ENCODE measurements around the gene OCIAD2. TPM values are rescaled to one million over a fixed set of nuclear protein-coding genes. Genes with fewer than 3 reads are reported as not detected.

Gene OCIAD2
- polyA plus RNA-seq, 2 donors: 39.8 to 40.2 TPM

DNA sequence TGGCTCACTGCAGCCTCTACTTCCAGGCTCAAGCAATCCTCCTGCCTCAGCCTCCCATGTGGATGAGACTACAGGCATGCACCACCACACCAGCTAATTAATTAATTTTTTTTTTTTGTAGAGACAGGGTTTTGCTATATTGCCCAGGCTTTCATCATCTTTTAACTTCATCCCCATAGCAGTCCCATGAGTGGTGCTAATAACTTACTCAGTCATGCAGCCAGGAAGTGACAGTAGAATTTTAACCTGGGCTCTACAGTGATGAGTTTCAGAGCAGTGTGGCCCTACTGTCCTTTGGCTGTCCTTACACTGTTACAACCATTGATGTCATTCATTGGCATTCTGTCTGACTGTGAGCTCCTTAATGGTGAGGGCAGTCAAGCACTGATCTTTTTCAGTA lies 3.9 kb upstream of the OCIAD2 start:
- no peak overlapping the region for H3K4me3 ChIP-seq (ENCODE audit: low read depth in 1 of 2, low read length in 2 of 2)
- no peaks in the 10 kb centered on the region for H3K36me3 ChIP-seq (ENCODE audit: control insufficient read depth in 2 of 2, insufficient read depth in 2 of 2, low read length in 1 of 2)
- no peak overlapping the region for H3K27ac ChIP-seq (ENCODE audit: low read depth in 2 of 2, low read length in 1 of 2)
- peaks cover 0 to 20% of the 10 kb centered on the region in 2 donors for H3K4me1 ChIP-seq (ENCODE audit: control insufficient read depth in 2 of 2, insufficient read depth in 2 of 2, low read length in 1 of 2)
- no peaks in the 10 kb centered on the region for H3K27me3 ChIP-seq (ENCODE audit: control insufficient read depth in 1 of 2, insufficient read depth in 2 of 2, low read length in 2 of 2)
- H3K9me3 ChIP-seq (ENCODE audit: control insufficient read depth in 2 of 2, insufficient read depth in 1 of 2, low read depth in 1 of 2, low read length in 1 of 2): no peaks in the 10 kb centered on the region

DNA sequence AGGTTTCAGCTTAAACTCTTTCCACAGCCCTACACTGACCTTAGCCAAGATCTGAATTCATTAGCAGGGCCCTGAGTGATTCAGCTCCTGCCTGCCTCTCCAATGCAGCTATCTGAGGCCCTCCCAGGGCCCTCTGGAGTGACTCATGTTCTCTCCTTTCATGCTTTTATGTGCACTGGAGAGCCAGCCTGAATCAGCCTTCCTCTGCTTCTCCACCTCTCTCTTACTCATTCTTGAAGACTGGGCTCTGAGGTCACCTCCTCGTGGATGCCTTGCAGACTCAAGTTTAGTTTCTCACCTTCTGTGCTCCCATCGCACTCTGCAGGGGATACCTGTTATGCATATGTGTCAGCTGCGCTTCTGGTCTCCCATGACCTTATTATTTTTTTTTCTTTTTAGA lies 3.1 kb upstream of the OCIAD2 start:
- Histone ChIP-seq H3K27ac (ENCODE audit: low read depth in 2 of 2, low read length in 1 of 2) (peak overlapping the region; percentile 36 to 70), H3K27me3 (ENCODE audit: control insufficient read depth in 1 of 2, insufficient read depth in 2 of 2, low read length in 2 of 2) (no peaks in the 10 kb centered on the region), H3K4me1 (ENCODE audit: control insufficient read depth in 2 of 2, insufficient read depth in 2 of 2, low read length in 1 of 2) (peaks cover 0 to 22% of the 10 kb centered on the region in 2 donors), H3K36me3 (ENCODE audit: control insufficient read depth in 2 of 2, insufficient read depth in 2 of 2, low read length in 1 of 2) (no peaks in the 10 kb centered on the region), H3K9me3 (ENCODE audit: control insufficient read depth in 2 of 2, insufficient read depth in 1 of 2, low read depth in 1 of 2, low read length in 1 of 2) (no peaks in the 10 kb centered on the region), H3K4me3 (ENCODE audit: low read depth in 1 of 2, low read length in 2 of 2) (no peak overlapping the region)
- WGBS, 2 donors: 52 to 68% methylated on average over 3 of the region's 3 CpGs

DNA sequence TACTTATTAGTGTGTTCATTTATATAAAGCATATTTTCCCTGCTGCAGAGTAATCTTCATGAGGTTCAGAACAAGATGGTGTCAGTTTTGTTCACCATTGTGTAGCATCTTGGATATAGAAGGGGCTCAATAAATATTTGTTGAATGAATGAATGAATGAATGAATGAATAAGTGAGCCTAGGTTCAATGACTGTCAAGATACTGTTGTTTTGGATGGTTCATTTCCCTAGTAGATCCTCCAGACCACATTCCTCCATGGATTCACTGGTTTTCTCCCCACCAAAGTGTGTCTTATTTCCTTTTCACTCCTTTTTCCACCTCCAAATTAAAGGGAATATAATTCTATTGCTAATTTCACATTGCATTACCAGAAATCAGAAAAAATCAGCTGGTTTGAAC lies 2.1 kb upstream of the OCIAD2 start:
- Histone ChIP-seq H3K36me3 (ENCODE audit: control insufficient read depth in 2 of 2, insufficient read depth in 2 of 2, low read length in 1 of 2) (no peaks in the 10 kb centered on the region), H3K27me3 (ENCODE audit: control insufficient read depth in 1 of 2, insufficient read depth in 2 of 2, low read length in 2 of 2) (no peaks in the 10 kb centered on the region), H3K4me3 (ENCODE audit: low read depth in 1 of 2, low read length in 2 of 2) (no peak overlapping the region), H3K27ac (ENCODE audit: low read depth in 2 of 2, low read length in 1 of 2) (no peak overlapping the region), H3K9me3 (ENCODE audit: control insufficient read depth in 2 of 2, insufficient read depth in 1 of 2, low read depth in 1 of 2, low read length in 1 of 2) (no peaks in the 10 kb centered on the region), H3K4me1 (ENCODE audit: control insufficient read depth in 2 of 2, insufficient read depth in 2 of 2, low read length in 1 of 2) (peaks cover 0 to 20% of the 10 kb centered on the region in 2 donors)

DNA sequence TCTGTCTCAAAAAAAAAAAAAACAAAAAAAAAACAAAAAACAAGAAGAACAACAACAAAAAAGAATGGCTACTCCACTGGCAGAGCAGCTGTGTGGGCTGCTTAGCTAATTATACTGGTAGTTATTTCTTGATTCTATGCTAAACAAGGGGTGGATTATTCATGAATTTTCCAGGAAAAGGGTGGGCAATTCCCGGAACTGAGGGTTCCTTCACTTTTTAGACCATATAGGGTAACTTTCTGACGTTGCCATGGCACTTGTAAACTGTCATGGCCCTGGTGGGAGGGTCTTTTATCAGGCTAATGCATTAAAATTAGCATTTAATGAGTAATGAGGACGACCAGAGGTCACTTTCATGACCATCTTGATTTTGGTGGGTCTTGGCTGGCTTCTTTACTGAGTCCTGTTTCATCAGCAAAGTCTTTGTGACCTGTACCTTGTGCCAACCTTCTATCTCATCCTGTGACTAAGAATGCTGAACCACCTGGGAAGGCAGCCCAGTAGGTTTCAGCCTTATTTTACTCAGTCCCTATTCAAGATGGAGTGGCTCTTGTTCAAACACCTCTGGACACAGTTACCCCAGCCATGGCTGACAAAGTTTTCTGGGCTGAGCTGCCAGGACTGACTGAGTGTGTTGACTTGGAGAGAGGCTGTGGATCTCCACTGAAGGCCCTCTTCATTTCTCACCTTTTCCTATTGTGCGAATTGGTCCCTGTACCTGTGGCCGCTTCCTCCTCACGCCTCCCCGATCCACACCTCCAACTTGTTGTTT lies 1.3 kb upstream of the OCIAD2 start:
- no peaks in the 10 kb centered on the region for H3K27me3 ChIP-seq (ENCODE audit: control insufficient read depth in 1 of 2, insufficient read depth in 2 of 2, low read length in 2 of 2)
- H3K4me3 ChIP-seq (ENCODE audit: low read depth in 1 of 2, low read length in 2 of 2): no peak overlapping the region
- no peaks in the 10 kb centered on the region for H3K9me3 ChIP-seq (ENCODE audit: control insufficient read depth in 2 of 2, insufficient read depth in 1 of 2, low read depth in 1 of 2, low read length in 1 of 2)
- no peaks in the 10 kb centered on the region for H3K36me3 ChIP-seq (ENCODE audit: control insufficient read depth in 2 of 2, insufficient read depth in 2 of 2, low read length in 1 of 2)
- 90 to 92% methylated on average over 7 of the region's 7 CpGs for WGBS, 2 donors
- H3K27ac ChIP-seq (ENCODE audit: low read depth in 2 of 2, low read length in 1 of 2): no peak overlapping the region
- peaks cover 0 to 20% of the 10 kb centered on the region in 2 donors for H3K4me1 ChIP-seq (ENCODE audit: control insufficient read depth in 2 of 2, insufficient read depth in 2 of 2, low read length in 1 of 2)

DNA sequence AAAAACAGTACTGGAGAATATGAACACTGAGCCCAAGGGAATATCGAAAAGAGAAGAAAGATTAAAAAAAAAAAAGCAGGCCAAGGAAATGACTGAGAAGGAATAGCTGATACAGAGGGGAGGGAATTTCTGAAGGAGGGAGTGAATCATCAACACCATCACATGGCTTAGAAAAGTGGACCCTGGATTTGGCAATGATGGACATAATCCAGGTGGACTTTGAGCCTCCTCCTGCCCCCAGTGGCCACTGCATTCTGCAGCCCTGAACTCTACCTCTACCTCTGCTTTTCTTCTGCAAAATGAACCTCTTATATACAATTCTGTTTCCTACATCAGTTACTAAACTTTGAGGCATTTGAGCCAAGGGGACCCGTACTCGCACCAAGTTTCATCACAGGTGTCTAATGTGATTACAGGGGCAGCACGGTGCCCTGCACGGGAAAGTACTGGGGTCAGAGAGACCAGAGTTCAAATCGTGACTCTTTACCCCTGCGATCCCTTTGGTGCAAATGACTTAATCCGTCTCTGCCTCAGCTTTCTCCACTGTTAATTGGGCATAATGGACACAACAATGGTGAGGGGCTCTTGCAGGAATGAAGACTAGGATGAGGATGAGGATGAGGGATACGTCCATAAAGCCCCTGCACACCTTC lies 1.1 kb downstream of the OCIAD2 start:
- Histone ChIP-seq H3K36me3 (ENCODE audit: control insufficient read depth in 2 of 2, insufficient read depth in 2 of 2, low read length in 1 of 2) (peaks cover 2 to 3% of the 10 kb centered on the region in 2 donors), H3K27ac (ENCODE audit: low read depth in 2 of 2, low read length in 1 of 2) (no peak overlapping the region), H3K27me3 (ENCODE audit: control insufficient read depth in 1 of 2, insufficient read depth in 2 of 2, low read length in 2 of 2) (no peaks in the 10 kb centered on the region), H3K4me3 (ENCODE audit: low read depth in 1 of 2, low read length in 2 of 2) (peak overlapping the region; percentile 63 to 80), H3K4me1 (ENCODE audit: control insufficient read depth in 2 of 2, insufficient read depth in 2 of 2, low read length in 1 of 2) (peaks cover 0 to 21% of the 10 kb centered on the region in 2 donors), H3K9me3 (ENCODE audit: control insufficient read depth in 2 of 2, insufficient read depth in 1 of 2, low read depth in 1 of 2, low read length in 1 of 2) (no peaks in the 10 kb centered on the region)
- 75 to 80% methylated on average over 9 of the region's 9 CpGs for WGBS, 2 donors

DNA sequence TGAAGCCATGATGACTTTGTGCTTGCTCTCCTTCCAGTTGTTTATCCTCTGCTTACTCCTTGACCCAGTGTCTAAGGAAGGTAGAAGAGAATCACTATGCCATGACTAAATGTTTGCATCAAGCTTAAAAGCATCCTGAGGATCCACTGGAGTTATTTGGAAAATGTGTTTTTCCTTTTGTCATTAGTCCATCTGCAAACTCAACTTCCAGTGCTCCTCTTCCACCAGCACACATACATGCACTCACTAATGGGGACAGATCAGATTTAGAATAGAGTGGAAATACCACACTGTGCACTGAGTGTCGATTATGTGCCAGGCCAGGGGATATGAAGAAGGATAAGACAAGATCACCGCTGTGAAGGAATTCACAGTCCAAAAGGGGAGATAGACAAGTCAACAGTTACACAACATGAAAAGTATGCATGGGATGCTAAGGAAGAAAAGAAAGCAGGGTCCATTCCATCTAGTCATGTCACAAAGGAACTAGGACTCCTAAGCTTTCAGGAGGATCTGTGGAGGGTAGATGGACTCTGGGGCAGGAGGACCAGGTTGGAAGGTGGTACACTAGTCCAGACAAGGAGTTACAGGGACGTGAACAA lies 1.9 kb downstream of the OCIAD2 start:
- H3K9me3 ChIP-seq (ENCODE audit: control insufficient read depth in 2 of 2, insufficient read depth in 1 of 2, low read depth in 1 of 2, low read length in 1 of 2): no peaks in the 10 kb centered on the region
- no peak overlapping the region for H3K4me3 ChIP-seq (ENCODE audit: low read depth in 1 of 2, low read length in 2 of 2)
- no peak overlapping the region for H3K27ac ChIP-seq (ENCODE audit: low read depth in 2 of 2, low read length in 1 of 2)
- peaks cover 2 to 3% of the 10 kb centered on the region in 2 donors for H3K36me3 ChIP-seq (ENCODE audit: control insufficient read depth in 2 of 2, insufficient read depth in 2 of 2, low read length in 1 of 2)
- peaks cover 0 to 21% of the 10 kb centered on the region in 2 donors for H3K4me1 ChIP-seq (ENCODE audit: control insufficient read depth in 2 of 2, insufficient read depth in 2 of 2, low read length in 1 of 2)
- 90 to 96% methylated on average over 3 of the region's 3 CpGs for WGBS, 2 donors
- H3K27me3 ChIP-seq (ENCODE audit: control insufficient read depth in 1 of 2, insufficient read depth in 2 of 2, low read length in 2 of 2): no peaks in the 10 kb centered on the region

DNA sequence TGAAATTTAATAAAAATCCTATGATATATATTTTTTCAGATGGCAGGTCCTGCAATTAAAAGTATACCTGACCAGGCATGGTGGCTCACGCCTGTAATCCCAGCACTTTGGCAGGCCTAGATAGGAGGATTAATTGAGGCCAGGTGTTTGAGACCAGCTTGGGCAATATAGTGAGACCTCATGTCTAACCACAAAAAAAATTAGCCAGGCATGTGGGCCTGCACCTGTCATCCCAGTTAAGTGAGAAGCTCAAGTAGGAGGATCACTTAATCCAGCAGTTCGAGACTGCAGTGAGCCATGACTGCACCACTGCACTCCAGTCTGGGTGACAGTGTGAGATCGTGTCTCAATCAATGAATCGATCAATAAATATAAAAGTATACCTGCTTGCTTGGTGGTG lies 2.5 kb downstream of the OCIAD2 start:
- H3K36me3 ChIP-seq (ENCODE audit: control insufficient read depth in 2 of 2, insufficient read depth in 2 of 2, low read length in 1 of 2): peaks cover 2 to 3% of the 10 kb centered on the region in 2 donors
- no peak overlapping the region for H3K27ac ChIP-seq (ENCODE audit: low read depth in 2 of 2, low read length in 1 of 2)
- no peaks in the 10 kb centered on the region for H3K27me3 ChIP-seq (ENCODE audit: control insufficient read depth in 1 of 2, insufficient read depth in 2 of 2, low read length in 2 of 2)
- peaks cover 0 to 21% of the 10 kb centered on the region in 2 donors for H3K4me1 ChIP-seq (ENCODE audit: control insufficient read depth in 2 of 2, insufficient read depth in 2 of 2, low read length in 1 of 2)
- H3K9me3 ChIP-seq (ENCODE audit: control insufficient read depth in 2 of 2, insufficient read depth in 1 of 2, low read depth in 1 of 2, low read length in 1 of 2): no peaks in the 10 kb centered on the region
- WGBS, 2 donors: 86 to 88% methylated on average over 4 of the region's 4 CpGs
- H3K4me3 ChIP-seq (ENCODE audit: low read depth in 1 of 2, low read length in 2 of 2): no peak overlapping the region

DNA sequence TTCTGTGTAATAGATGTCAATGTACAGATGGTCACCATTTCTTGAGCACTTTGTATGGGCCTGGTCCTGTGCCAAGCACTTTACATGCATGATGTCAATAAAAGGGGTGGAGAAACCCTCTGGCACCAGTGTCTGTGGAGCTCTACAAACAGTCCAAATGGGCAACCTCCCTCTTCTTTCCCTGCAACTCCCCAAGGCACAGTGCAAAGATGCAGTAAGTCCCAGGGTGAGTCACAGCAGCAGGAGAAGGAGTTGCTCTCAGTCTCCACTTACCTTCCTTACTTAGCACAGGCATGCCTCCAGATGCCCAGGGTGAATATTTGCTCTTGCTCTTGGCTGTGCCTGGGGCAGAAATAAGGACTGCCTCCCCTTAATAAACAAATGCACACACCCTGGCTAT lies 4.3 kb downstream of the OCIAD2 start:
- H3K27me3 ChIP-seq (ENCODE audit: control insufficient read depth in 1 of 2, insufficient read depth in 2 of 2, low read length in 2 of 2): no peaks in the 10 kb centered on the region
- peaks cover 0 to 16% of the 10 kb centered on the region in 2 donors for H3K4me1 ChIP-seq (ENCODE audit: control insufficient read depth in 2 of 2, insufficient read depth in 2 of 2, low read length in 1 of 2)
- peaks cover 2 to 3% of the 10 kb centered on the region in 2 donors for H3K36me3 ChIP-seq (ENCODE audit: control insufficient read depth in 2 of 2, insufficient read depth in 2 of 2, low read length in 1 of 2)
- no peak overlapping the region for H3K4me3 ChIP-seq (ENCODE audit: low read depth in 1 of 2, low read length in 2 of 2)
- H3K9me3 ChIP-seq (ENCODE audit: control insufficient read depth in 2 of 2, insufficient read depth in 1 of 2, low read depth in 1 of 2, low read length in 1 of 2): no peaks in the 10 kb centered on the region
- no peak overlapping the region for H3K27ac ChIP-seq (ENCODE audit: low read depth in 2 of 2, low read length in 1 of 2)

DNA sequence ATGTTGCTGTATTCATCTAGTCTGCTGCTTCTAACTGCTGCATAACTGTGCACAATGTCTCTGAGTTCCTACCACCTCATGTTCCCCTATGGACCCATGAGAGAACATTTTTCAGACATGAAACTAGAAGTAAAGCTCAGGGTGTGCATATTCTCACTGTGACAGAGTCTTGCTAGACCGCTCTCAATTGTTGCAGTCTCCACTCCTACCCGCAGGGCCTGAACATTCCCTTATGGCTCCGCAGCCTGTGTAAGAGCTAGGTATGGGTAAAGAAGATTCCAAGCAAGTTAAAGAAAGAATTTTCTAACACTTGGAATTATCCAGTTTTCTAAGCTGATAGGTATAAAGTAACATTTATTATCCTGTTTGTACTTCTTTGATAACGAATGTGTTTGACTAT lies 5.4 kb downstream of the OCIAD2 start:
- H3K27me3 ChIP-seq (ENCODE audit: control insufficient read depth in 1 of 2, insufficient read depth in 2 of 2, low read length in 2 of 2): no peaks in the 10 kb centered on the region
- H3K9me3 ChIP-seq (ENCODE audit: control insufficient read depth in 2 of 2, insufficient read depth in 1 of 2, low read depth in 1 of 2, low read length in 1 of 2): no peaks in the 10 kb centered on the region
- peaks cover 0 to 13% of the 10 kb centered on the region in 2 donors for H3K4me1 ChIP-seq (ENCODE audit: control insufficient read depth in 2 of 2, insufficient read depth in 2 of 2, low read length in 1 of 2)
- WGBS, 2 donors: 97 to 99% methylated on average over 4 of the region's 4 CpGs
- no peak overlapping the region for H3K4me3 ChIP-seq (ENCODE audit: low read depth in 1 of 2, low read length in 2 of 2)
- H3K27ac ChIP-seq (ENCODE audit: low read depth in 2 of 2, low read length in 1 of 2): no peak overlapping the region
- peaks cover 3 to 6% of the 10 kb centered on the region in 2 donors for H3K36me3 ChIP-seq (ENCODE audit: control insufficient read depth in 2 of 2, insufficient read depth in 2 of 2, low read length in 1 of 2)

Measured in esophagus (tissue), 2 donors.